Measurements from ENCODE around the gene BDKRB2.

The BDKRB2 gene

GRCh38 chr14:96252323-96252998, 47.8 kb downstream of the BDKRB2 start:
- DNase-seq (ENCODE audit: low read depth, low spot score), result no peak

GRCh38 chr14:96252999-96253539, 48.4 kb downstream of the BDKRB2 start:
- no peak for DNase-seq (ENCODE audit: low read depth, low spot score)

- DNase-seq (ENCODE audit: low read depth, low spot score), result no peak
Measured at GRCh38 chr14:96254687-96255086, 50.0 kb downstream of the BDKRB2 start.

GRCh38 chr14:96255501-96256366, 51.1 kb downstream of the BDKRB2 start, which contains the start of gene BDKRB1:
TSS of gene BDKRB1 (plus strand) at chr14:96256210. CDS start at chr14:96263683, 7,473 bp downstream.
- no peak for DNase-seq (ENCODE audit: low read depth, low spot score)

GRCh38 chr14:96256407-96256806, 51.8 kb downstream of the BDKRB2 start:
- no peak for DNase-seq (ENCODE audit: low read depth, low spot score)

GRCh38 chr14:96257056-96257455, 52.4 kb downstream of the BDKRB2 start:
- no peak for DNase-seq (ENCODE audit: low read depth, low spot score)

GRCh38 chr14:96257900-96258299, 53.3 kb downstream of the BDKRB2 start:
- no peak for DNase-seq (ENCODE audit: low read depth, low spot score)

- DNase-seq (ENCODE audit: low read depth, low spot score), result no peak
Measured at GRCh38 chr14:96260341-96260821, 55.7 kb downstream of the BDKRB2 start.

GRCh38 chr14:96261053-96261452, 56.4 kb downstream of the BDKRB2 start:
- no peak for DNase-seq (ENCODE audit: low read depth, low spot score)

GRCh38 chr14:96261772-96262655, 57.4 kb downstream of the BDKRB2 start:
- DNase-seq (ENCODE audit: low read depth, low spot score), result no peak

- no peak for DNase-seq (ENCODE audit: low read depth, low spot score)
Measured at GRCh38 chr14:96263347-96264199, 58.9 kb downstream of the BDKRB2 start.

- no peak for DNase-seq (ENCODE audit: low read depth, low spot score)
Measured at GRCh38 chr14:96264200-96264553, 59.5 kb downstream of the BDKRB2 start.

GRCh38 chr14:96264853-96265252, 60.2 kb downstream of the BDKRB2 start:
- no peak for DNase-seq (ENCODE audit: low read depth, low spot score)

- no peak for DNase-seq (ENCODE audit: low read depth, low spot score)
Measured at GRCh38 chr14:96265383-96266095, 60.9 kb downstream of the BDKRB2 start.

GRCh38 chr14:96267336-96267735, 62.7 kb downstream of the BDKRB2 start:
- no peak for DNase-seq (ENCODE audit: low read depth, low spot score)

- DNase-seq (ENCODE audit: low read depth, low spot score), result no peak
Measured at GRCh38 chr14:96267916-96268315, 63.3 kb downstream of the BDKRB2 start.

GRCh38 chr14:96268431-96269358, 64.1 kb downstream of the BDKRB2 start:
- DNase-seq (ENCODE audit: low read depth, low spot score), result no peak

- no peak for DNase-seq (ENCODE audit: low read depth, low spot score)
Measured at GRCh38 chr14:96269359-96269710, 64.7 kb downstream of the BDKRB2 start.
